Natural killer cell (primary cell): ENCODE measurements around the gene CDH13. TPM values are rescaled to one million over a fixed set of nuclear protein-coding genes. Genes with fewer than 3 reads are reported as not detected.

Experiments used
- ATAC-seq, 3 donors: fragments of 150-1000 bp in 2 of 3; fragments of 200-7000 bp in 1 of 3; cut with Tn5 transposase; 1 replicate in 1 of 3; 2 replicates in 2 of 3; pipeline ENCODE4 v1.10.0; 2021; ENCODE audit warnings: mild to moderate bottlenecking in 2 of 3, moderate library complexity in 2 of 3
- DNase-seq, 2 donors: peaks; one replicate each; pipeline versions ENCODE4 v3.0.0 to v3.0.0-alpha.2; 2013 to 2021; ENCODE audit warnings: mixed read lengths in 1 of 2
- H3K27ac ChIP-seq: one replicate; pipeline ENCODE4 v1.5.1; 2013; ENCODE audit warnings: mild to moderate bottlenecking, low read length
- H3K27me3 ChIP-seq: one replicate; pipeline ENCODE4 v1.6.1; 2013; ENCODE audit warnings: low read length; ENCODE audit not compliant: control insufficient read depth, insufficient read depth
- H3K36me3 ChIP-seq: one replicate; pipeline ENCODE4 v1.6.1; 2013; ENCODE audit warnings: low read length; ENCODE audit not compliant: control insufficient read depth, insufficient read depth
- H3K4me1 ChIP-seq: one replicate; pipeline ENCODE4 v1.6.1; 2013; ENCODE audit warnings: low read length; ENCODE audit not compliant: control insufficient read depth, insufficient read depth
- H3K4me3 ChIP-seq: one replicate; pipeline ENCODE4 v1.5.1; 2013; ENCODE audit warnings: low read length
- H3K9me3 ChIP-seq: one replicate; pipeline ENCODE4 v1.6.1; 2013; ENCODE audit warnings: low read length; ENCODE audit not compliant: control insufficient read depth, insufficient read depth
- H3K27ac Mint-ChIP-seq, 2 donors: one replicate each; pipeline ENCODE4 v1.8.0; 2022; ENCODE audit warnings: mild to moderate bottlenecking in 2 of 2, mixed read lengths in 2 of 2, moderate library complexity in 1 of 2
- H3K27me3 Mint-ChIP-seq, 2 donors: one replicate each; pipeline ENCODE4 v1.8.0; 2022; ENCODE audit warnings: low read depth in 2 of 2, mixed read lengths in 2 of 2
- H3K36me3 Mint-ChIP-seq: one replicate; pipeline ENCODE4 v1.8.0; 2022; ENCODE audit warnings: mixed read lengths
- H3K4me1 Mint-ChIP-seq, 2 donors: one replicate each; pipeline ENCODE4 v1.8.0; 2022; ENCODE audit warnings: mixed read lengths in 2 of 2
- H3K4me3 Mint-ChIP-seq: one replicate; pipeline ENCODE4 v1.8.0; 2022; ENCODE audit warnings: mild to moderate bottlenecking, moderate library complexity, mixed read lengths
- H3K9me3 Mint-ChIP-seq, 2 donors: one replicate each; pipeline ENCODE4 v1.8.0; 2022; ENCODE audit warnings: mixed read lengths in 2 of 2
- CTCF ChIP-seq: fragments of 200-600 bp; IDR thresholded peaks from one replicate; pipeline ENCODE4 v1.8.0; 2022; ENCODE audit warnings: antibody characterized with exemption
- WGBS: methylation state at CpG from one replicate; pipeline ENCODE4 v1.1.7; 2013; ENCODE audit warnings: missing lambda C conversion rate; ENCODE audit not compliant: insufficient coverage; 5-methylcytosine and 5-hydroxymethylcytosine counted together
- intact Hi-C: fragments of 100-400 bp; cut with micrococcal nuclease; formaldehyde crosslinking; loops from one replicate; pipeline ENCODE4 v1.14.2; 2022
- total RNA-seq, 4 donors: library from RNA; stranded (reverse); fragments of 120-200 nt in 1 of 4; gene quantifications; one replicate each; pipeline versions ENCODE4 v1.2.3 to v1.2.4, GENCODE V29; 2013 to 2022

CDH13 gene
- total RNA-seq, 3 donors from 2014 or later (not counting 1 experiment from before 2014, with no cell fraction given), result not detected

GRCh38 chr16:83730812-83731211, 1104.0 kb downstream of the CDH13 start:
- Mint-ChIP-seq H3K4me3 (no peak overlapping the region), H3K27ac (no peak overlapping the region), H3K9me3 (peaks cover 2 to 3% of the 10 kb centered on the region in 2 donors), H3K27me3 (no peaks in the 10 kb centered on the region), H3K4me1 (peaks cover 10 to 11% of the 10 kb centered on the region in 2 donors), H3K36me3 (no peaks in the 10 kb centered on the region)
- TF ChIP-seq CTCF, result no peak
- Histone ChIP-seq H3K9me3 (peaks cover 7% of the 10 kb centered on the region), H3K4me3 (no peak overlapping the region), H3K27ac (no peak overlapping the region), H3K27me3 (no peaks in the 10 kb centered on the region), H3K36me3 (no peaks in the 10 kb centered on the region), H3K4me1 (no peaks in the 10 kb centered on the region)
- 0% methylated on average over 2 of the region's 2 CpGs for WGBS
- DNase-seq (no peak), ATAC-seq (no peak)
- intact Hi-C loops, result no loop called here

- intact Hi-C loops, result no loop called here
- H3K36me3 Mint-ChIP-seq, result no peaks in the 10 kb centered on the region
- Histone ChIP-seq H3K27ac (no peak overlapping the region), H3K9me3 (peaks cover 7% of the 10 kb centered on the region), H3K27me3 (no peaks in the 10 kb centered on the region), H3K36me3 (no peaks in the 10 kb centered on the region), H3K4me3 (no peak overlapping the region), H3K4me1 (no peaks in the 10 kb centered on the region)
- no peak overlapping the region for H3K27ac Mint-ChIP-seq
- H3K9me3 Mint-ChIP-seq, result peaks cover 3% of the 10 kb centered on the region in 2 donors
- 90% methylated on average over 2 of the region's 2 CpGs for WGBS
- DNase-seq (no peak), ATAC-seq (no peak)
- H3K4me3 Mint-ChIP-seq, result no peak overlapping the region
- peaks cover 1 to 3% of the 10 kb centered on the region in 2 donors for H3K4me1 Mint-ChIP-seq
- no peaks in the 10 kb centered on the region for H3K27me3 Mint-ChIP-seq
- TF ChIP-seq CTCF, result no peak
Measured at GRCh38 chr16:83732536-83732935, 1105.8 kb downstream of the CDH13 start.

- H3K27me3 Mint-ChIP-seq, result no peaks in the 10 kb centered on the region
- no peaks in the 10 kb centered on the region for H3K36me3 ChIP-seq
- no peak overlapping the region for H3K4me3 ChIP-seq
- peaks cover 7% of the 10 kb centered on the region for H3K9me3 ChIP-seq
- no peak for ATAC-seq
- no peaks in the 10 kb centered on the region for H3K4me1 ChIP-seq
- WGBS, result 73% methylated on average over 9 of the region's 9 CpGs
- no peaks in the 10 kb centered on the region for H3K4me1 Mint-ChIP-seq
- H3K9me3 Mint-ChIP-seq, result peaks cover 3% of the 10 kb centered on the region in 2 donors
- no peak overlapping the region for H3K4me3 Mint-ChIP-seq
- TF ChIP-seq CTCF, result no peak
- H3K36me3 Mint-ChIP-seq, result no peaks in the 10 kb centered on the region
- no peaks in the 10 kb centered on the region for H3K27me3 ChIP-seq
- no peak overlapping the region for H3K27ac Mint-ChIP-seq
- no peak for DNase-seq
- no peak overlapping the region for H3K27ac ChIP-seq
- intact Hi-C loops, result no loop called here
Measured at GRCh38 chr16:83733301-83733700, 1106.5 kb downstream of the CDH13 start.

- Mint-ChIP-seq H3K27ac (no peak overlapping the region), H3K27me3 (no peaks in the 10 kb centered on the region), H3K36me3 (no peaks in the 10 kb centered on the region), H3K4me1 (no peaks in the 10 kb centered on the region), H3K4me3 (no peak overlapping the region), H3K9me3 (peaks cover 3% of the 10 kb centered on the region in 2 donors)
- Histone ChIP-seq H3K27me3 (no peaks in the 10 kb centered on the region), H3K4me3 (no peak overlapping the region), H3K9me3 (peaks cover 7% of the 10 kb centered on the region), H3K36me3 (no peaks in the 10 kb centered on the region), H3K4me1 (no peaks in the 10 kb centered on the region), H3K27ac (no peak overlapping the region)
- 61% methylated on average over 3 of the region's 5 CpGs for WGBS
- no peak for TF ChIP-seq CTCF
- no peak for ATAC-seq
- intact Hi-C loops, result no loop called here
- no peak for DNase-seq
Measured at GRCh38 chr16:83734136-83734535, 1107.4 kb downstream of the CDH13 start.
